Activated T-cell treated with anti-CD3 and anti-CD28 coated beads, Interleukin-2, amount 50 U/mL, for 72 hours (primary cell): ENCODE results near the gene ARHGEF16. TPM values are rescaled to one million over a fixed set of nuclear protein-coding genes. Genes with fewer than 3 reads are reported as not detected.

Source experiments
- ATAC-seq, 2 donors: fragments of 150-1000 bp; cut with Tn5 transposase; replicated peaks in 1 of 2; 2 replicates each; pipeline ENCODE4 v1.10.0; 2021; ENCODE audit warnings: moderate library complexity in 2 of 2, mild to moderate bottlenecking in 1 of 2
- DNase-seq, 2 donors: peaks; one replicate each; pipeline ENCODE4 v3.0.0; 2021 to 2022; ENCODE audit warnings: mixed read lengths in 1 of 2
- H3K27ac Mint-ChIP-seq: one replicate; pipeline ENCODE4 v1.8.0; 2022; ENCODE audit warnings: mild to moderate bottlenecking, moderate library complexity, mixed read lengths
- H3K27me3 Mint-ChIP-seq: one replicate; pipeline ENCODE4 v1.8.0; 2022; ENCODE audit warnings: low read depth, mixed read lengths
- H3K36me3 Mint-ChIP-seq, 2 donors: one replicate each; pipeline ENCODE4 v1.8.0; 2022; ENCODE audit warnings: mixed read lengths in 2 of 2, mild to moderate bottlenecking in 1 of 2; ENCODE audit not compliant: insufficient read depth in 2 of 2
- H3K4me1 Mint-ChIP-seq: one replicate; pipeline ENCODE4 v1.8.0; 2022; ENCODE audit warnings: low read depth, mixed read lengths
- H3K4me3 Mint-ChIP-seq, 2 donors: one replicate each; pipeline ENCODE4 v1.8.0; 2022; ENCODE audit warnings: mild to moderate bottlenecking in 2 of 2, mixed read lengths in 2 of 2, moderate library complexity in 2 of 2
- H3K9me3 Mint-ChIP-seq, 2 donors: one replicate each; pipeline ENCODE4 v1.8.0; 2022; ENCODE audit warnings: mixed read lengths in 2 of 2
- total RNA-seq, 2 donors: library from RNA; stranded (reverse); gene quantifications; one replicate each; pipeline ENCODE4 v1.2.3, GENCODE V29; 2022

Gene ARHGEF16
- total RNA-seq, 2 donors from 2014 or later = 0.14 TPM; not detected in 1

- H3K27ac Mint-ChIP-seq = no peak overlapping the region
- DNase-seq = no peak
- no peaks in the 10 kb centered on the region for H3K4me1 Mint-ChIP-seq
- no peaks in the 10 kb centered on the region for H3K9me3 Mint-ChIP-seq
- H3K36me3 Mint-ChIP-seq = no peaks in the 10 kb centered on the region
- no peak overlapping the region for H3K4me3 Mint-ChIP-seq
- ATAC-seq = no peak
- H3K27me3 Mint-ChIP-seq = no peaks in the 10 kb centered on the region
Observed at GRCh38 chr1:3498246-3498930, 43.9 kb downstream of the ARHGEF16 start.

GRCh38 chr1:3498986-3499385 is 44.5 kb downstream of the ARHGEF16 start:
- ATAC-seq = no peak
- Mint-ChIP-seq H3K4me1 (no peaks in the 10 kb centered on the region), H3K27ac (no peak overlapping the region), H3K4me3 (no peak overlapping the region), H3K9me3 (no peaks in the 10 kb centered on the region), H3K36me3 (no peaks in the 10 kb centered on the region), H3K27me3 (no peaks in the 10 kb centered on the region)
- DNase-seq = no peak

- no peaks in the 10 kb centered on the region for H3K9me3 Mint-ChIP-seq
- no peaks in the 10 kb centered on the region for H3K36me3 Mint-ChIP-seq
- no peak overlapping the region for H3K4me3 Mint-ChIP-seq
- no peak for DNase-seq
- no peak overlapping the region for H3K27ac Mint-ChIP-seq
- no peaks in the 10 kb centered on the region for H3K4me1 Mint-ChIP-seq
- no peaks in the 10 kb centered on the region for H3K27me3 Mint-ChIP-seq
- ATAC-seq = no peak
Observed at GRCh38 chr1:3499611-3500010, 45.1 kb downstream of the ARHGEF16 start.

GRCh38 chr1:3500265-3500835 is 45.9 kb downstream of the ARHGEF16 start:
- no peak for ATAC-seq
- Mint-ChIP-seq H3K9me3 (no peaks in the 10 kb centered on the region), H3K27ac (no peak overlapping the region), H3K4me1 (no peaks in the 10 kb centered on the region), H3K27me3 (no peaks in the 10 kb centered on the region), H3K36me3 (no peaks in the 10 kb centered on the region), H3K4me3 (no peak overlapping the region)
- DNase-seq = no peak

GRCh38 chr1:3501437-3501836 is 47.0 kb downstream of the ARHGEF16 start:
- no peak for DNase-seq
- Mint-ChIP-seq H3K27ac (no peak overlapping the region), H3K4me1 (no peaks in the 10 kb centered on the region), H3K27me3 (no peaks in the 10 kb centered on the region), H3K4me3 (no peak overlapping the region), H3K9me3 (no peaks in the 10 kb centered on the region), H3K36me3 (no peaks in the 10 kb centered on the region)
- ATAC-seq = no peak

GRCh38 chr1:3501856-3502640 is 47.6 kb downstream of the ARHGEF16 start:
- H3K4me3 Mint-ChIP-seq = no peak overlapping the region
- H3K27ac Mint-ChIP-seq = no peak overlapping the region
- no peaks in the 10 kb centered on the region for H3K27me3 Mint-ChIP-seq
- no peaks in the 10 kb centered on the region for H3K9me3 Mint-ChIP-seq
- H3K36me3 Mint-ChIP-seq = no peaks in the 10 kb centered on the region
- no peaks in the 10 kb centered on the region for H3K4me1 Mint-ChIP-seq
- ATAC-seq (peak in 1 of 2 donors; percentile 47), DNase-seq (peak in 1 of 2 donors; percentile 23)

- no peak for ATAC-seq
- no peaks in the 10 kb centered on the region for H3K36me3 Mint-ChIP-seq
- no peaks in the 10 kb centered on the region for H3K9me3 Mint-ChIP-seq
- H3K4me3 Mint-ChIP-seq = no peak overlapping the region
- no peaks in the 10 kb centered on the region for H3K4me1 Mint-ChIP-seq
- no peak overlapping the region for H3K27ac Mint-ChIP-seq
- H3K27me3 Mint-ChIP-seq = no peaks in the 10 kb centered on the region
- DNase-seq = no peak
Observed at GRCh38 chr1:3502641-3503524, 48.4 kb downstream of the ARHGEF16 start.

- no peak overlapping the region for H3K4me3 Mint-ChIP-seq
- no peak for DNase-seq
- H3K27ac Mint-ChIP-seq = no peak overlapping the region
Observed at GRCh38 chr1:3503525-3503886, 49.0 kb downstream of the ARHGEF16 start.

GRCh38 chr1:3504151-3504821 is 49.8 kb downstream of the ARHGEF16 start:
- H3K4me3 Mint-ChIP-seq = no peak overlapping the region
- no peaks in the 10 kb centered on the region for H3K27me3 Mint-ChIP-seq
- H3K9me3 Mint-ChIP-seq = no peaks in the 10 kb centered on the region
- no peaks in the 10 kb centered on the region for H3K36me3 Mint-ChIP-seq
- no peak overlapping the region for H3K27ac Mint-ChIP-seq
- no peak for DNase-seq
- ATAC-seq = no peak
- H3K4me1 Mint-ChIP-seq = no peaks in the 10 kb centered on the region

More at GRCh38 chr1:3503525-3503886, 49.0 kb downstream of the ARHGEF16 start:
- ATAC-seq = no peak
- no peaks in the 10 kb centered on the region for H3K9me3 Mint-ChIP-seq
- no peaks in the 10 kb centered on the region for H3K27me3 Mint-ChIP-seq
- no peaks in the 10 kb centered on the region for H3K4me1 Mint-ChIP-seq
- no peaks in the 10 kb centered on the region for H3K36me3 Mint-ChIP-seq

GRCh38 chr1:3504822-3505153 is 50.3 kb downstream of the ARHGEF16 start:
- H3K4me3 Mint-ChIP-seq = no peak overlapping the region
- DNase-seq (no peak), ATAC-seq (no peak)
- H3K27me3 Mint-ChIP-seq = no peaks in the 10 kb centered on the region
- no peak overlapping the region for H3K27ac Mint-ChIP-seq
- no peaks in the 10 kb centered on the region for H3K4me1 Mint-ChIP-seq
- no peaks in the 10 kb centered on the region for H3K9me3 Mint-ChIP-seq
- no peaks in the 10 kb centered on the region for H3K36me3 Mint-ChIP-seq

- no peak overlapping the region for H3K27ac Mint-ChIP-seq
Observed at GRCh38 chr1:3505161-3505560, 50.7 kb downstream of the ARHGEF16 start.

GRCh38 chr1:3506041-3506440 is 51.6 kb downstream of the ARHGEF16 start:
- H3K27ac Mint-ChIP-seq = no peak overlapping the region
- no peaks in the 10 kb centered on the region for H3K4me1 Mint-ChIP-seq
- no peaks in the 10 kb centered on the region for H3K36me3 Mint-ChIP-seq
- no peaks in the 10 kb centered on the region for H3K27me3 Mint-ChIP-seq
- DNase-seq (no peak), ATAC-seq (no peak)
- H3K9me3 Mint-ChIP-seq = no peaks in the 10 kb centered on the region
- no peak overlapping the region for H3K4me3 Mint-ChIP-seq

More at GRCh38 chr1:3505161-3505560, 50.7 kb downstream of the ARHGEF16 start:
- H3K9me3 Mint-ChIP-seq = no peaks in the 10 kb centered on the region
- H3K36me3 Mint-ChIP-seq = no peaks in the 10 kb centered on the region
- no peaks in the 10 kb centered on the region for H3K4me1 Mint-ChIP-seq
- H3K4me3 Mint-ChIP-seq = no peak overlapping the region
- no peak for ATAC-seq
- DNase-seq = no peak
- no peaks in the 10 kb centered on the region for H3K27me3 Mint-ChIP-seq
